Measurements from ENCODE around the gene HUS1B.

HUS1B gene

DNA sequence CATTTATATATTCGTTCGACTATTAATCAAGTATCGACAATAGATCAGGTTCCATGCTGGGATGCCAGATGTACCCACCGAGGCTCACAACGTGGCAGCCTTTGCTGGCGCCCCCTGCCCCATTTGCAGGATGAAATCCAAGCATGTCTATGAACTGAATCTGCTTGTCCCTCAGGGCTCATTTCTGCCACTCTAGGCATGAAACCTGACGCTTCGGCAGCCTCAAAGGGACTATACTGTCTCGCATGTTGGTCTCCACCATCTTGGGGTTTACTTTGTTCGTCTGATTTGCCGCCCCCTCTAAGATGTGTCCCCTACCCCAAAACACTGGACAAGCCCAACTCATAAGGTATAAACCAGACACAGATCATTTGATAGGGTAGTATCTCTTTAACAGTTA, 36.7 kb downstream of the HUS1B start:
- no peak for DNase-seq

DNA sequence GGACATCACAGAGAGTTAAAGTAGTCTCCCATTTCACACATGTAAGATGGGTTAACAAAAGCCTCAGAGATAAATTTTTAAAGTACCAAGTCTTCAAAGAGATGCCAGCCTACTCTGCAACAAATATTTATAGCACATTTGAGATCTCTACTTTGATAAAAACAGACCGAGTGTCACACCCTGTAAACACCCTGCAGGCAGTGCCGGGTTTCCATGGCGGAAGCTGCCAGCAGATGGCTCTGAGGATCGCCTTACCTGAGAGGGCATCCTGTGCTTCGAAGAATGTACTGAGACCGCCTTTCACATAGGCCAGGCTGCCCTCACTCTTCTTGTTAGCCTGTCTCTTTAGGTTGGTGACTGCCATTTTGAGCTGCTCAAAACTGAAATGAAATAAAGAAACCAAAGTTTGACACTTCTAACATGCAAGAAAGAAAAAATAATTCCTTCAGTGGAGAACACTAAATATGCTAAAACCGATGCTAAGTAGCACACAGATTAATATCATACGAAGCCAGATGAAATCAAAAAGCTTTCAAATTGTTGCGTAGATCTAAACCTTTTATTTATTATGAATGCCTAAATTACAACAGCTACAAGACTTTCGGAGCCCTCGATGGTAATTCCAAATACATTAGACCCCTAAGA, 39.3 kb downstream of the HUS1B start:
- DNase-seq, result no peak

DNA sequence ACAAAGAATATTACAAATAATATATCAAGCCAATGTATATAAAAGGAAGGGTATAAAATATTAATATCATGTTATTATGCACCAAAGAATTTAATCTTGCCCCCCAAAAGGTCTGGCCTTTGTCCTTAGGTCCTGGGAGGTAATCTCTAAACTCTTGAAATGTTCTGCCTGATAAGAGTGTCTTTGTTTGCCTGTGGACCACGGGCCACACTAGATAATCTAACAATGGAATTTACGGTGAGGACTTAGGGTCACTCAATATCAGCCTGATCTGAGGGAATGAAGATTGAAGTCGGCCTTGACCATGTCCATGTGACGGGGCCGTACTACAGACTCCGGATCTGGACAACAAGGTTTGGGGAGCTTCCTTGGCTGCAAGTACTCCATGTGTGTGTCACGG, 42.9 kb downstream of the HUS1B start:
- no peak for DNase-seq

DNA sequence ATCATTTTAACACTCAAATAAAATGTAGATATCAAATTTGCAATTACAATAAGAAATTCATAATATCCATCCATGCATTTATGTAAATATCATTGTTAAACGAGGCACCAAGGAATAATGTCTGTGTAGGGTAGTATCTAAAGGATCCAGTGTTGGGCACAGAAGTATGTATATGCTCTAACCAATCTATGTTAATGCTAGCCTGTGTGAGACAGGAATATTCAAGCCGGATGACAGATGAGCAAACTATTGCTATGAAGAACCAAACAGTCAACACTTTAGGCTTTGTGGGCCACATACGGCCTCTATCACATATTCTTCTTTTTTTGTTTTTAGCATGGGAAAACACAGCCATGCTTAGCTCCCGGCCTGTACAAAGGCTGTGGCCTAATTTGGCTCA, 45.0 kb downstream of the HUS1B start:
- no peak for DNase-seq

DNA sequence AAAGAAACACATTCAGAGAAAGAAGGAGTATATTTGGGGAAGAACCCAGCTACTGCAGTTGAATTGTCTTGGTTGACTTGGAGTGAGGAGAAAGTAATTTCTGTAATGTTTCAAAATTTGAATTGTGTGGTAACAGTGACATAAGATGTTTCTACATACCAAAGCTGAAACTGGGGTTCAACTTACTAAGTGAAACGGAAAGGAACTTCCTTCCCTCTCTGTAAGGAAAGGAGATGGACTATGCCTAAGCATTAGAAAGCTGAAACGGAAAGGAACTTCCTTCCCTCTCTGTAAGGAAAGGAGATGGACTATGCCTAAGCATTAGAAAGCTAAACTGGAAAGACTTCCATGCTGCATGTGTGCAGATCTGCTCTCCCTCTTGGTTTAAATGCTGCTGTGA, 46.0 kb downstream of the HUS1B start:
- no peak for DNase-seq

DNA sequence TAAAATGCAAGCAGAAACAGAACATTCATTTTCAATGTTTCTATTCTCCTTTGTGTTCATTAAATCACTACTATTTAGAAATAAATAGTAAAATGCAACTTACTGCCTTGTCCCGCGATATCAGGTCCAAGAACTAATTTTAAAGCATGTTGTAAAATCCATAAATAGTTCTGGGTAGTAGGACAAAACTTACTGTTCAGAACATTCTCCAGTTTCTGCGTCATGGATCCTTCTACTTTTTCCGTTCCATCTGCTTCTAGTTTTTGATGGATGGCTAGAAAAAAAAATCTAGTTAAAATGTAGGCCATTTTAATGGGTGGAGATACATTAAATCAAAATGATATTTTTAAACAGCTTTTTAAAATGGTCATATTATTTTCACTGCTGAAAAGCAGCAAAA, 47.0 kb downstream of the HUS1B start:
- DNase-seq, result no peak

DNA sequence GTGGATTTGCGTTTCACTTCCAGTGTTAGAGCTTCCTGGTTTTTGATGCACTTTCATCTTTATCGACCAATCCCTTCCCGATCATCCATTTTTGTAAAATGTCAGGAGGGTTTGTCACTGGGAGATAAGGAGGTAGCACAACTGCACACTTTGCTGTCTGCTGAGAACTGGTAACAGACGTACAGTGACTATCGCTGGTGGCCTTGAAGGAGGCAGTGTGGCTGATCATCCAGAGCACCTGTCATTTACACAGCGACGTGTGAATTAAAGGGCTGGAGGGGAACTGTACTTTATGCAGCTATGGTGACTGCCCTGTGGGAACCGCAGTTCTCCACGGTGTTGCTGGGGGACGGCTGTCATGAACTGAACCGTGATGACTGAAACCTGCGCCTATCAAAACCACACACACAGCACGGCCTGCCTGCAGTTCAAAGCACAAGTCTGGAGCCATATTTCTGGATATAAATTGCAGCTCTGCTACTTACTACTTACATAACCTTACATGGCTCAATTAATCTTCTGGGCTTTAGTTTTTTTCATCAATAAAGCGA, 50.0 kb downstream of the HUS1B start:
- no peak for DNase-seq

Data from DMS 273 treated with DMSO at 0.1 percent for 48 hours (cell line).